Endothelial cell of umbilical vein (primary cell): ENCODE measurements around the gene PEX3. TPM values are rescaled to one million over a fixed set of nuclear protein-coding genes. Genes with fewer than 3 reads are reported as not detected.

Experiments
- BruUV-seq: library from RNA; stranded (reverse); fragments of 400-500 nt; replicated peaks from 2 replicates; lab custom pipeline; 2021; lab: Mats Ljungman, UMichigan
- CTCF ChIA-PET: fragments of 300-600, 350-600 bp; sonication (Branson Sonifier 250); formaldehyde crosslinking; loops from one replicate; lab custom pipeline; 2021; ENCODE audit warnings: antibody characterized with exemption, inconsistent platforms; lab: Charles Lee
- POLR2A ChIA-PET: fragments of 300-600, 350-600 bp; sonication (Branson Sonifier 250); formaldehyde crosslinking; loops from one replicate; lab custom pipeline; 2021; ENCODE audit warnings: antibody characterized with exemption, inconsistent platforms; lab: Charles Lee
- DNase-seq: peaks from one replicate; pipeline ENCODE4 v3.0.0-alpha.2; 2011; ENCODE audit warnings: low read depth, low spot score
- FAIRE-seq: peaks from 2 replicates; lab custom pipeline; 2011; peaks lifted over from hg19 to GRCh38; lab: Jason Lieb, UNC
- H2AFZ ChIP-seq: 2 replicates; pipeline ENCODE4 v1.6.0; 2012; ENCODE audit warnings: low read depth, low read length, control low read depth, inconsistent platforms
- H3K27ac ChIP-seq: 2 replicates; pipeline ENCODE4 v1.5.1; 2011; ENCODE audit warnings: low read depth, mild to moderate bottlenecking, control low read depth, low read length, moderate library complexity; ENCODE audit not compliant: insufficient read depth
- H3K27me3 ChIP-seq, 2 experiments: 2 replicates each; pipeline versions ENCODE4 v1.6.0 to v1.6.1; 2011; ENCODE audit warnings: low read length in 2 of 2, mixed read lengths in 1 of 2; ENCODE audit not compliant: control insufficient read depth in 2 of 2, insufficient read depth in 2 of 2
- H3K36me3 ChIP-seq, 2 experiments: 2 replicates in 1 of 2; 3 replicates in 1 of 2; pipeline ENCODE4 v1.5.1; 2011; ENCODE audit warnings: low read length in 2 of 2, mild to moderate bottlenecking in 1 of 2, moderate library complexity in 1 of 2; ENCODE audit not compliant: control insufficient read depth in 2 of 2, insufficient read depth in 2 of 2; ENCODE audit errors: extremely low read depth in 1 of 2
- H3K4me1 ChIP-seq: 3 replicates; pipeline ENCODE4 v1.5.1; 2011; ENCODE audit warnings: mild to moderate bottlenecking, low read length; ENCODE audit not compliant: control insufficient read depth, insufficient read depth; ENCODE audit errors: extremely low read depth
- H3K4me2 ChIP-seq: 2 replicates; pipeline ENCODE4 v1.6.1; 2011; ENCODE audit warnings: low read length, control low read depth, mixed read lengths; ENCODE audit not compliant: insufficient read depth
- H3K4me3 ChIP-seq, 3 experiments: fragments of 200-600 bp in 1 of 3; sonication (generic), shearing (Covaris generic) in 1 of 3; replicated peaks in 1 of 3; 2 replicates each; pipeline ENCODE4 v1.5.1; 2011 to 2016; ENCODE audit warnings: control low read depth in 3 of 3, low read length in 3 of 3, mild to moderate bottlenecking in 2 of 3, inconsistent platforms in 1 of 3, low read depth in 1 of 3, moderate library complexity in 1 of 3; ENCODE audit not compliant: insufficient read depth in 1 of 3
- H3K79me2 ChIP-seq: 2 replicates; pipeline ENCODE4 v1.6.0; 2012; ENCODE audit warnings: low read length, inconsistent platforms; ENCODE audit not compliant: control insufficient read depth, insufficient read depth
- H3K9ac ChIP-seq: replicated peaks from 2 replicates; pipeline ENCODE3; 2011; ENCODE audit warnings: low read length, control low read depth; ENCODE audit not compliant: insufficient read depth; ENCODE audit errors: extremely low read depth
- H3K9me1 ChIP-seq: replicated peaks from 3 replicates; pipeline ENCODE4 v1.6.0; 2011; ENCODE audit warnings: mild to moderate bottlenecking, low read length; ENCODE audit not compliant: control insufficient read depth, insufficient read depth; ENCODE audit errors: extremely low read depth
- H3K9me3 ChIP-seq: replicated peaks from 2 replicates; pipeline ENCODE4 v1.5.1; 2012; ENCODE audit warnings: low read length, inconsistent platforms; ENCODE audit not compliant: control insufficient read depth, insufficient read depth
- H4K20me1 ChIP-seq: replicated peaks from 2 replicates; pipeline ENCODE3; 2011; ENCODE audit warnings: mild to moderate bottlenecking, low read length; ENCODE audit not compliant: control insufficient read depth, insufficient read depth; ENCODE audit errors: extremely low read depth
- EZH2 ChIP-seq: IDR thresholded peaks from 2 replicates; pipeline ENCODE4 v1.6.1; 2012; ENCODE audit warnings: borderline replicate concordance, low read depth, mild to moderate bottlenecking, moderate library complexity, low read length, inconsistent platforms; ENCODE audit not compliant: severe bottlenecking
- FOS ChIP-seq: IDR thresholded peaks from 2 replicates; pipeline ENCODE4 v1.6.1; 2011; ENCODE audit warnings: mild to moderate bottlenecking, low read length, moderate library complexity, borderline replicate concordance; ENCODE audit not compliant: insufficient read depth
- GATA2 ChIP-seq: IDR thresholded peaks from 2 replicates; pipeline ENCODE4 v1.7.0; 2011; ENCODE audit warnings: low read depth, mild to moderate bottlenecking, moderate library complexity, mixed read lengths, low read length; ENCODE audit not compliant: insufficient read length, insufficient read depth
- JUN ChIP-seq: IDR thresholded peaks from 2 replicates; pipeline ENCODE4 v1.6.1; 2011; ENCODE audit warnings: borderline replicate concordance, low read depth; ENCODE audit not compliant: insufficient read length, insufficient read depth
- MYC ChIP-seq: IDR thresholded peaks from one replicate; pipeline ENCODE4 v1.6.1; 2011; ENCODE audit warnings: mild to moderate bottlenecking, low read depth, low read length
- POLR2A ChIP-seq: IDR thresholded peaks from 2 replicates; pipeline ENCODE4 v1.6.1; 2012; ENCODE audit warnings: low read depth, mild to moderate bottlenecking, control low read depth, low read length
- POLR2AphosphoS5 ChIP-seq: IDR thresholded peaks from 2 replicates; pipeline ENCODE4 v1.6.1; 2012; ENCODE audit warnings: low read depth, mild to moderate bottlenecking, control low read depth, low read length, moderate library complexity; ENCODE audit not compliant: insufficient read depth
- dilution Hi-C: fragments of 300-500 bp; cut with MboI; formaldehyde crosslinking; loops from one replicate; pipeline ENCODE4 v1.15.0; 2019; ENCODE audit warnings: low sequenced_read_pairs; ENCODE audit not compliant: extremely low pct_ligation_motif_present
- intact Hi-C: fragments of 100-400 bp; cut with micrococcal nuclease; formaldehyde crosslinking; loops from one replicate; pipeline ENCODE4 v1.10.0; 2022
- polyA plus RNA-seq, 4 experiments: library from polyadenylated mRNA; depleted of rRNA in 3 of 4; stranded (reverse) in 3 of 4; unstranded in 1 of 4; fragments of >200 nt; gene quantifications; 2 replicates each; pipeline versions ENCODE4 v1.2.1 to v1.2.3, GENCODE V29; 2011 to 2012; ENCODE audit warnings: missing spikeins in 1 of 4
- total RNA-seq: library from RNA; stranded (reverse); gene quantifications from 2 replicates; pipeline ENCODE4 v1.2.3, GENCODE V29; 2021
- TF ChIP-seq, protein P1 (sequence below): IDR thresholded peaks from 2 replicates; pipeline ENCODE4 v1.6.1; 2011; ENCODE audit not compliant: insufficient read depth, insufficient read length
- TF ChIP-seq, protein P2 (sequence below), 2 donors: IDR thresholded peaks; 1 replicate in 1 of 2; 2 replicates in 1 of 2; pipeline ENCODE4 v1.5.1; 2011; ENCODE audit warnings: low read length in 2 of 2, mild to moderate bottlenecking in 2 of 2, moderate library complexity in 2 of 2, control low read depth in 1 of 2, inconsistent platforms in 1 of 2, low read depth in 1 of 2; ENCODE audit not compliant: insufficient read depth in 1 of 2; ENCODE audit errors: extremely low read depth in 1 of 2

The PEX3 gene
- total and polyA plus RNA-seq, 2 donors (not counting 3 experiments of a cell fraction or from before 2014, with no cell fraction given): 8.7 to 21.7 TPM

DNA sequence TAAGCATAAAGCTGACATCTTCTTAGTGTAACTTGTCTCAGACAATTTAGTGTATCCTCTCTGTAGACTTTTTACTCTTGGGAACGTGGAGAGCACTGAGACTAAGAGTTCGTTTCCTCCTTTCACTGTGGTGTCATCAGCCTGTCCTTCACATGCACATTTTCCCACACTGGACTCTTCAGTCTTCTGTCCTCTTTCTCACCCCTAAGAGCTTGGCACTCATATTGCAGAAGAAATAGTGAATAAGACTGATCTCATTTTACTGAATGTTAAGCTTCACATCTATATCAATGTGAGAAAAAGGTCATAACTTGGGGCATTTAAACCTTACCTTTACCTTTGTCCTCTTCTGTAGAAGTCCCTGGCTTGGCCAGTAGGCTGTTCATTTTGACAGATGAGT, 35.4 kb downstream of the PEX3 start:
- CTCF ChIA-PET: no interaction called here
- no peak for FAIRE-seq

More for the DNA sequence above, 35.4 kb downstream of the PEX3 start:
- TF ChIP-seq FOS (no peak), MYC (no peak), GATA2 (no peak), POLR2A (no peak), JUN (no peak), POLR2AphosphoS5 (no peak), EZH2 (no peak)
- TF ChIP-seq, protein P1, sequence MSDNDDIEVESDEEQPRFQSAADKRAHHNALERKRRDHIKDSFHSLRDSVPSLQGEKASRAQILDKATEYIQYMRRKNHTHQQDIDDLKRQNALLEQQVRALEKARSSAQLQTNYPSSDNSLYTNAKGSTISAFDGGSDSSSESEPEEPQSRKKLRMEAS: no peak
- TF ChIP-seq, protein P2, sequence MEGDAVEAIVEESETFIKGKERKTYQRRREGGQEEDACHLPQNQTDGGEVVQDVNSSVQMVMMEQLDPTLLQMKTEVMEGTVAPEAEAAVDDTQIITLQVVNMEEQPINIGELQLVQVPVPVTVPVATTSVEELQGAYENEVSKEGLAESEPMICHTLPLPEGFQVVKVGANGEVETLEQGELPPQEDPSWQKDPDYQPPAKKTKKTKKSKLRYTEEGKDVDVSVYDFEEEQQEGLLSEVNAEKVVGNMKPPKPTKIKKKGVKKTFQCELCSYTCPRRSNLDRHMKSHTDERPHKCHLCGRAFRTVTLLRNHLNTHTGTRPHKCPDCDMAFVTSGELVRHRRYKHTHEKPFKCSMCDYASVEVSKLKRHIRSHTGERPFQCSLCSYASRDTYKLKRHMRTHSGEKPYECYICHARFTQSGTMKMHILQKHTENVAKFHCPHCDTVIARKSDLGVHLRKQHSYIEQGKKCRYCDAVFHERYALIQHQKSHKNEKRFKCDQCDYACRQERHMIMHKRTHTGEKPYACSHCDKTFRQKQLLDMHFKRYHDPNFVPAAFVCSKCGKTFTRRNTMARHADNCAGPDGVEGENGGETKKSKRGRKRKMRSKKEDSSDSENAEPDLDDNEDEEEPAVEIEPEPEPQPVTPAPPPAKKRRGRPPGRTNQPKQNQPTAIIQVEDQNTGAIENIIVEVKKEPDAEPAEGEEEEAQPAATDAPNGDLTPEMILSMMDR (IDR thresholded peaks at IDR 0.05; ENCODE audit: extremely low read depth in 1 of 2, insufficient read depth in 1 of 2, low read depth in 1 of 2, low read length in 2 of 2): no peak
- Histone ChIP-seq H3K4me3 (no peak overlapping the region), H3K4me1 (no peaks in the 10 kb centered on the region), H3K36me3 (peaks cover 0 to 2% of the 10 kb centered on the region in 2 experiments), H3K9me1 (no peaks in the 10 kb centered on the region), H3K27me3 (no peaks in the 10 kb centered on the region), H2AFZ (no peak overlapping the region), H4K20me1 (no peaks in the 10 kb centered on the region), H3K79me2 (no peaks in the 10 kb centered on the region), H3K4me2 (no peak overlapping the region), H3K9ac (no peak overlapping the region), H3K27ac (no peak overlapping the region), H3K9me3 (no peaks in the 10 kb centered on the region)
- intact Hi-C loops (no loop called here), dilution Hi-C loops (no loop called here)
- DNase-seq: no peak
- BruUV-seq: no TSS peak
- POLR2A ChIA-PET: no interaction called here
